ENCODE results near the gene RNF225.

RNF225 gene

GRCh38 chr19:58385891-58386575 lies 9.4 kb upstream of the RNF225 start:
- TF ChIP-seq CTCF (IDR thresholded peaks at IDR 0.05; ENCODE audit: borderline replicate concordance, insufficient read depth, low read depth, low read length), result no peak
- H3K4me3 ChIP-seq (ENCODE audit: low read depth, low read length), result peak overlapping the region; percentile 65

- no peak for TF ChIP-seq CTCF (IDR thresholded peaks at IDR 0.05; ENCODE audit: borderline replicate concordance, insufficient read depth, low read depth, low read length)
- H3K4me3 ChIP-seq (ENCODE audit: low read depth, low read length), result peak within 1 kb of the TSS; percentile 65
Observed at GRCh38 chr19:58386576-58387337, 8.7 kb upstream of the RNF225 start, which contains the start of gene RPS5. Gene RPS5, plus strand, starts transcription at chr19:58387269. Its CDS starts 869 bp downstream, at chr19:58388138.

- H3K4me3 ChIP-seq (ENCODE audit: low read depth, low read length), result peak overlapping the region; percentile 65
- no peak for TF ChIP-seq CTCF (IDR thresholded peaks at IDR 0.05; ENCODE audit: borderline replicate concordance, insufficient read depth, low read depth, low read length)
Observed at GRCh38 chr19:58387338-58388174, 7.9 kb upstream of the RNF225 start.

- no peak for TF ChIP-seq CTCF (IDR thresholded peaks at IDR 0.05; ENCODE audit: borderline replicate concordance, insufficient read depth, low read depth, low read length)
- peak overlapping the region; percentile 65 for H3K4me3 ChIP-seq (ENCODE audit: low read depth, low read length)
Observed at GRCh38 chr19:58388175-58388526, 7.3 kb upstream of the RNF225 start.

GRCh38 chr19:58392945-58393724 lies 2.3 kb upstream of the RNF225 start:
- no peak overlapping the region for H3K4me3 ChIP-seq (ENCODE audit: low read depth, low read length)
- no peak for TF ChIP-seq CTCF (IDR thresholded peaks at IDR 0.05; ENCODE audit: borderline replicate concordance, insufficient read depth, low read depth, low read length)

- no peak overlapping the region for H3K4me3 ChIP-seq (ENCODE audit: low read depth, low read length)
- no peak for TF ChIP-seq CTCF (IDR thresholded peaks at IDR 0.05; ENCODE audit: borderline replicate concordance, insufficient read depth, low read depth, low read length)
Observed at GRCh38 chr19:58393725-58394033, 1.8 kb upstream of the RNF225 start.

Measured in GM12875 (cell line).